HEK293T (cell line): Measurements from ENCODE around the gene SLC39A8.
"Not testable (repeated sequence)": the region's sequence is repeated elsewhere in the genome, so short reads cannot be mapped to it uniquely, and the experiment has no call there.

ENCODE experiments used
- ELF4 ChIP-seq: fragments of 450-650 bp; IDR thresholded peaks from 2 replicates; pipeline ENCODE4 v1.6.1; 2017; ENCODE audit warnings: antibody characterized with exemption
- ZNF384 ChIP-seq: fragments of 450-650 bp; IDR thresholded peaks from 2 replicates; pipeline ENCODE4 v1.6.1; 2016

DNA sequence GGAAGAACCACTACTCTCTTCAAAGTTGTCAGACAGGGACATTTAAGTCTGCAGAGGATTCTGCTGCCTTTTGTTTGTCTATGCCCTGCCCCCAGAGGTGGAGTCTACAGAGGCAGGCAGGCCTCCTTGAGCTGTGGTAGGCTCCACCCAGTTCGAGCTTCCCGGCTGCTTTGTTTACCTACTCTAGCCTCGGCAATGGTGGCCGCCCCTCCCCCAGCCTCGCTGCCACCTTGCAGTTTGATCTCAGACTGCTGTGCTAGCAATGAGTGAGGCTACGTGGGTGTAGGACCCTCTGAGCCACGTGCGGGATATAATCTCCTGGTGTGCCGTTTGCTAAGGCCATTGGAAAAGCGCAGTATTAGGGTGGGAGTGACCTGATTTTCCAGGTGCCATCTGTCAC is 35.0 kb upstream of the SLC39A8 start:
- TF ChIP-seq ZNF384, ELF4: not testable (repeated sequence)
